Measurements from ENCODE around the gene KIAA1191. TPM values are rescaled to one million over a fixed set of nuclear protein-coding genes. Genes with fewer than 3 reads are reported as not detected.

KIAA1191 gene
- total RNA-seq, 3 donors from 2014 or later (not counting 1 experiment from before 2014, with no cell fraction given), result 36.8 to 76.3 (median 75.7) TPM

DNA sequence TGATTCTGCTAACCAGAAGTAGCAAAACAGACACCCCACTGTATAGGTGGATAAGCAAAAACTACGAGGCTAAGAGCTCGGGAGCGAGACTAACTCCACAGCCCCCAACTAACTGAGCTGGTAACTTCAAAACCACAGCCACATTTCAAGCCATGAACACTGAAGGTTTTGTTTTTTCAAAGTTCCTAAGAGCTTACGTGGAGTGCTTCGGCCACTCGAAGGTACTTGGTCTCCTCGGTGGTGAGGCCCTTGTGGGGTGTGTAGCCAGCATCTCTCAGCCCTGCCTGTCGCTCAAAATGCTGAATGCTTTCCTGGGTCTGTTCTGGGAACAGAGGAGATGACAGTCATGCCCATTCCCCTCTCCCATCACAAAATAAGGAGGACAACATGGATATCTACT, 11.1 kb downstream of the KIAA1191 start:
- intact Hi-C loops (cut with micrococcal nuclease), result no loop called here
- no peaks in the 10 kb centered on the region for H3K9me3 ChIP-seq (ENCODE audit: control insufficient read depth, insufficient read depth, low read length)
- peaks cover 77% of the 10 kb centered on the region for H3K36me3 ChIP-seq (ENCODE audit: control insufficient read depth, insufficient read depth, low read length)
- Mint-ChIP-seq H3K9me3 (no peaks in the 10 kb centered on the region), H3K4me1 (peaks cover 23 to 29% of the 10 kb centered on the region in 2 donors), H3K27ac (peak overlapping the region in 1 of 2 donors; percentile 24), H3K4me3 (no peak overlapping the region), H3K36me3 (peaks cover 14% of the 10 kb centered on the region), H3K27me3 (ENCODE audit: low read depth in 2 of 2) (no peaks in the 10 kb centered on the region)
- no peaks in the 10 kb centered on the region for H3K4me1 ChIP-seq (ENCODE audit: control insufficient read depth, insufficient read depth, low read length)
- TF ChIP-seq CTCF (IDR thresholded peaks at IDR 0.05), result no peak
- H3K27ac ChIP-seq (ENCODE audit: low read length), result no peak overlapping the region
- ATAC-seq (no peak), DNase-seq (no peak)
- 92% methylated on average over 8 of the region's 8 CpGs for WGBS (ENCODE audit: insufficient coverage)
- no peaks in the 10 kb centered on the region for H3K27me3 ChIP-seq (ENCODE audit: control insufficient read depth, insufficient read depth, low read length)
- no peak overlapping the region for H3K4me3 ChIP-seq (ENCODE audit: low read length)

DNA sequence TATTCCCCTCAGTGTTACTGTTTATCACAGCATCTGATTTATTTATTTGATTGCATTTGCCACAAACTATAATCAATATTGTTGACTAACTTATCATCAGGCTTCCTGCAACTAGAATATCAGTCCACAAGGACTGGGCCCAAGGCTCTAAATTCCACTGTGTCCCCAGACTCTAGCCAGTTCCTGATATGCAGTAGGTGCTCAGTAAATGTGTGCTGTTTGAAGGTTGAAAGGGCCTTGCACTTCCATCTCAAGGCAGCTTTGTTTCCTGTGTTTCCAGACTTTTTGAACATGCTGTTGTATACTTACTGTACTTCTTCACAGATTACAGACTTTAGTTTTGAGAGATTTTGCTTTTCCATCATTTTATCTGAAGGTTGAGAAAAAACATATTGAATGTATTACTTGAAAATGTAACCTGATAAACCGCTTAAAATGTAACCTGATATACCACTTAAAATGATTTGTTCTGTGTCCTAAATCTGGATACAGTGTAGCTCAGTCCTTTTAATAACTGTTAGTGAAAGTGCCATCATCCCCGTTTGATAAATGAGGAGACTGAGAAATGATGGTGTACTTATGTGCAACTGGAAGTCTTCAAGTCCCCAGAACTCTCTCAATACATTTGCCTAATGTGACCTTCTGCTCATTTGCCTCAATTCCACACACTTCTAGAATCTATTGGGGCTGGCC, 18.7 kb downstream of the KIAA1191 start:
- no peaks in the 10 kb centered on the region for H3K27me3 ChIP-seq (ENCODE audit: control insufficient read depth, insufficient read depth, low read length)
- WGBS (ENCODE audit: insufficient coverage), result 100% methylated on average over 1 of the region's 2 CpGs
- H3K9me3 ChIP-seq (ENCODE audit: control insufficient read depth, insufficient read depth, low read length), result no peaks in the 10 kb centered on the region
- Mint-ChIP-seq H3K36me3 (peaks cover 5% of the 10 kb centered on the region), H3K27ac (peak overlapping the region in 1 of 2 donors; percentile 39), H3K27me3 (ENCODE audit: low read depth in 2 of 2) (no peaks in the 10 kb centered on the region), H3K9me3 (no peaks in the 10 kb centered on the region), H3K4me3 (no peak overlapping the region), H3K4me1 (no peaks in the 10 kb centered on the region)
- ATAC-seq (no peak), DNase-seq (no peak)
- H3K4me1 ChIP-seq (ENCODE audit: control insufficient read depth, insufficient read depth, low read length), result no peaks in the 10 kb centered on the region
- no peak overlapping the region for H3K4me3 ChIP-seq (ENCODE audit: low read length)
- no peak overlapping the region for H3K27ac ChIP-seq (ENCODE audit: low read length)
- TF ChIP-seq CTCF (IDR thresholded peaks at IDR 0.05), result no peak
- peaks cover 32% of the 10 kb centered on the region for H3K36me3 ChIP-seq (ENCODE audit: control insufficient read depth, insufficient read depth, low read length)
- intact Hi-C loops (cut with micrococcal nuclease), result no loop called here

DNA sequence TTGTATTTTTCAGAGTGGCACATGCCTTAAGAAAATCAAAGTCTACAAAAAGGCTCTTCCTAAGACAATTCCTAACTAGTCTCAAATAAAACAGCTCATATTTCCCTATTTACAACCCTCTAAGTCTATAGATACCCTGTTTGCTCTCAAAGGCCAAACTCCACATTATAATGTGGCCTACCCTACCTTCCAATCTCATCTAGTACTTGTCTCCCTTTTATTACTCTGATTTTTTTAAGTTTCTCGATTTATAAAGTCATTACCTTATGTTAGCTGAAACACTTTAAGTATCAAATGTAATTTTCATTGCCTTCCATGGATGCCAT, 19.4 kb downstream of the KIAA1191 start:
- Mint-ChIP-seq H3K4me1 (no peaks in the 10 kb centered on the region), H3K27me3 (ENCODE audit: low read depth in 2 of 2) (no peaks in the 10 kb centered on the region), H3K36me3 (peaks cover 8% of the 10 kb centered on the region), H3K27ac (peak overlapping the region in 1 of 2 donors; percentile 39), H3K4me3 (no peak overlapping the region), H3K9me3 (no peaks in the 10 kb centered on the region)
- Histone ChIP-seq H3K4me1 (ENCODE audit: control insufficient read depth, insufficient read depth, low read length) (no peaks in the 10 kb centered on the region), H3K36me3 (ENCODE audit: control insufficient read depth, insufficient read depth, low read length) (peaks cover 31% of the 10 kb centered on the region), H3K27ac (ENCODE audit: low read length) (no peak overlapping the region), H3K4me3 (ENCODE audit: low read length) (no peak overlapping the region), H3K27me3 (ENCODE audit: control insufficient read depth, insufficient read depth, low read length) (no peaks in the 10 kb centered on the region), H3K9me3 (ENCODE audit: control insufficient read depth, insufficient read depth, low read length) (no peaks in the 10 kb centered on the region)
- no peak for DNase-seq
- intact Hi-C loops (cut with micrococcal nuclease), result no loop called here
- TF ChIP-seq CTCF (IDR thresholded peaks at IDR 0.05), result no peak
- no peak for ATAC-seq
- WGBS (ENCODE audit: insufficient coverage), result 100% methylated on average over 1 of the region's 1 CpG
